Activated naive CD4-positive, alpha-beta T cell treated with anti-CD3 and anti-CD28 coated beads for 36 hours (primary cell): Measurements from ENCODE around the gene GEN1. TPM values are rescaled to one million over a fixed set of nuclear protein-coding genes. Genes with fewer than 3 reads are reported as not detected.
"Not testable (repeated sequence)": the region's sequence is repeated elsewhere in the genome, so short reads cannot be mapped to it uniquely, and the experiment has no call there.

Source experiments
- CTCF ChIA-PET: fragments of 350-600 bp; sonication (Branson Sonifier 250); formaldehyde crosslinking; loops from one replicate; lab custom pipeline; 2021; ENCODE audit warnings: antibody characterized with exemption; lab: Charles Lee
- DNase-seq: peaks from one replicate; pipeline ENCODE4 v3.0.0-alpha.2; 2020
- H3K27ac Mint-ChIP-seq: one replicate; pipeline ENCODE4 v1.8.0; 2021; ENCODE audit warnings: mild to moderate bottlenecking, mixed read lengths
- H3K27me3 Mint-ChIP-seq: one replicate; pipeline ENCODE4 v1.8.0; 2021; ENCODE audit warnings: low read depth, mixed read lengths
- H3K36me3 Mint-ChIP-seq: one replicate; pipeline ENCODE4 v1.8.0; 2021; ENCODE audit warnings: low read depth, mixed read lengths
- H3K4me1 Mint-ChIP-seq: one replicate; pipeline ENCODE4 v1.8.0; 2021; ENCODE audit warnings: low read depth, mixed read lengths
- H3K4me3 Mint-ChIP-seq: one replicate; pipeline ENCODE4 v1.8.0; 2021; ENCODE audit warnings: mild to moderate bottlenecking, moderate library complexity, mixed read lengths
- H3K9me3 Mint-ChIP-seq: one replicate; pipeline ENCODE4 v1.8.0; 2021; ENCODE audit warnings: mixed read lengths
- intact Hi-C: fragments of 100-400 bp; cut with micrococcal nuclease; formaldehyde crosslinking; loops from one replicate; pipeline ENCODE4 v1.15.1; 2023
- total RNA-seq, 2 experiments: library from RNA; stranded (reverse); gene quantifications; one replicate each; pipeline ENCODE4 v1.2.3, GENCODE V29; 2021

The GEN1 gene
- total RNA-seq, 2 experiments from 2014 or later: 13.4 to 15.5 TPM

DNA sequence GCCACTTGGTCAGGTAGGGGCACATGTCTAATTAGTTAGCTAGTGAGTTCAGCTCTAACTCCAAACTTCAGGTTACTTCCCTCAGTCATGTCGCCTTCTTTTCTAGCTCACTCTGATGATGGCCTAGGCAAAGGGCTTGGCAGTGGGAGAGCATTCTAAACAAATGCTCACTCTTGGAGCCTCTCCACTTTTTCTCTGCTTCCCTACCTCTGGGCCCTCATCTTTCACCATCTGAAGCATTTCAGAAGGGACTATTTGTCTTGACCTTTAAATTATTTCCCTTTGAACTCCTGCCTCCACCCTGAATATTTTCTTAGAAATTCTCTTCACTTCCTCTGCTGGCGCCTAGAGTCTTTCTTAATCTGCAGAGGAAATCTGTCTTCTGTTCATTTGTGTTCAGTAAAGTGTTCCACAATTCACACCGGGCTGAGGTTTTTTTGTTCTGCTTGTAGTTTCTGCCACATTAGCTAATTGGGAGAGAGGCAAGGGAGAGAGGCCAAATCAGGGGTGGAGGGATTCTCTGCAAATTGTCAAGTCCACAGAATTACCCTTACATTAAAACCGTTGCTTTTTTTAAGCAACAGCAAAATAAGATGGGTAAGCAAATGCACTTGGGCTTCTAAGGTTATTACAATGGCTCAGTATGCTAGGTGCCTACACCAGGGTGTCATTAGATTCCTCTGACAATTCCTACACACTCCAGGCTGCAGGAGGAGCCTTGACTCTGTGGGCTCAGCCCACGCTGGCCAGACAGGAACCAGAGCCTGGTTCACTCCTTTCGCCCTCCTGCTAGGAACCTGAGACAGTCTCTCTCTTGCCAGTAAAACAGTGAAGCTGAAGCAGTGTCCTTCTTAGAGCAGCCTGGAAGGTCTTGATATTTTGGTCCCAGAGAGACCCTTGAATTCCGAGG, 67.9 kb downstream of the GEN1 start:
- no peaks in the 10 kb centered on the region for H3K9me3 Mint-ChIP-seq
- peaks cover 19% of the 10 kb centered on the region for H3K27me3 Mint-ChIP-seq
- no peaks in the 10 kb centered on the region for H3K36me3 Mint-ChIP-seq
- intact Hi-C loops: no loop called here
- CTCF ChIA-PET: interaction anchor here (2.0 kb wide), 1 partner anchor 11 kb away, joined by 4 read pairs; no protein-coding TSS in a partner anchor
- no peak overlapping the region for H3K27ac Mint-ChIP-seq
- H3K4me3 Mint-ChIP-seq: no peak overlapping the region
- no peak for DNase-seq
- peaks cover 3% of the 10 kb centered on the region for H3K4me1 Mint-ChIP-seq

DNA sequence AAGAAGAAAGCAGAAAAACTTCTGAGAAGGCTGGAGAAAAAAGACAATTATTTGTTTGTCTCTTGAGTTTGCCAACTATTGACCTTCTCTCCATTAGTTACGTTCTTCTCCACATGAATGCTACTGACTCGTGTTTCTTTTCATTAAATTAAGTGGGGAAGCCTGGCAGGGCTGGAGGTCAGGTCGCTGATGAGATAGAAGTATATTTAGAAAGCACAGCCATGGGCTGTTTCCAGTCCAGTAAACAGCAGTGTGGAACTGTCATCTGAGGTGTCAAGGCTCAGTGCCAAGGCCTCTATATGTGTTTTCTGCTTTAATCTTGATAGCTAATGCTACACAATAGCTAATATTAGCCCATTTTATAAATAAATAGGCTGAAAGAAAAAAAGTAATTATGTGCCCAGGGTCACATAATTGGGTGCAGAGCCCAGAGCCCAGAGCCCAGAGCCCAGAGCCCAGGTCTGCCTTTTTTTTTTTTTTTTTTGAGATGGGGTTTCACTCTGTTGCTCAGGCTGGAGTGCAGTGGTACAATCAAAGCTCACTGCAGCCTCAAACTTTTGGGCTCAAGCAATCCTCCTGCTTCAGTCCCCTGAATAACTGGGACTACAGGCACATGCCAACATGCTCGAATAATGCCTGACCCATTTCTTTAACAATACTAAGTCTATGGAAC, 68.6 kb downstream of the GEN1 start:
- intact Hi-C loops: no loop called here
- CTCF ChIA-PET: interaction anchor here (2.0 kb wide), 1 partner anchor 10 kb away, joined by 4 read pairs; no protein-coding TSS in a partner anchor
- no peak for DNase-seq
- H3K9me3 Mint-ChIP-seq: no peaks in the 10 kb centered on the region
- H3K36me3 Mint-ChIP-seq: no peaks in the 10 kb centered on the region
- peaks cover 3% of the 10 kb centered on the region for H3K4me1 Mint-ChIP-seq
- peaks cover 17% of the 10 kb centered on the region for H3K27me3 Mint-ChIP-seq
- H3K27ac Mint-ChIP-seq: no peak overlapping the region
- no peak overlapping the region for H3K4me3 Mint-ChIP-seq

DNA sequence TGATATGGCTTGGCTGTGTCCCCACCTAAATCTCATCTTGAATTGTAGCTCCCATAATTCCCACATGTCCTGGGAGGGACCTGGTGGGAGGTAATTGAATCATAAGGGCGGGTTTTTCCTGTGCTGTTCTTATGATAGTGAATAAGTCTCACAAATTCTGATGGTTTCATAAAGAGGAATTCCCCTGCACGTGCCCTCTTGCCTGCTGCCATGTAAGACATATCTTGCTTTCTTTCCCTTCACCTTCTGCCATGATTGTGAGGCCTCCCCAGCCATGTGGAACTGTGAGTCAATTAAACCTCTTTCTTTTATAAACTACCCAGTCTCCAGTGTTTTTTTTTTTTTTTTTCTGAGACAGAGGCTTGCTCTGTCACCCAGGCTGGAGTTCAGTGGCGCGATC, 69.7 kb downstream of the GEN1 start:
- H3K9me3 Mint-ChIP-seq, H3K36me3 Mint-ChIP-seq, DNase-seq, intact Hi-C loops, H3K4me1 Mint-ChIP-seq, H3K4me3 Mint-ChIP-seq, H3K27ac Mint-ChIP-seq: not testable (repeated sequence)
- CTCF ChIA-PET: interaction anchor here (2.0 kb wide), 1 partner anchor 9 kb away, joined by 4 read pairs; no protein-coding TSS in a partner anchor
- peaks cover 20% of the 10 kb centered on the region for H3K27me3 Mint-ChIP-seq

DNA sequence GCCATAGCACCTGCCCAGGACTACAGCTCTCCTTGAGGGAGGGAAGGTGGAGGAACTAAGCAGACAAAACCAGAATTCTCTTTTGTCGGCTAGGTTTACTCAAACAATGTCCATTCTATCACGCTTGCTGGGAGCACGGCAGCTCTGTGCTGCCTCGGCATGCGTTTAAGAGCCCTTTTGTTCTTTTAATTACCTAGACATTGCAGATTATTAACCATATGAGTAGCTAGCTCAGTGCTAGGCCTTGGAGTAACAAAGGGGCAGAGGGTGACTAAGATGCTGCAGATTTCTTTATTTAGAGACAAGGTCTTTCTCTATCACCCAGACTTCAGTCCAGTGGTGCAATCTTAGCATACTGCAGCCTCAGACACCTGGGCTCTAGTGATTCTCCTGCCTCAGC, 73.4 kb downstream of the GEN1 start:
- H3K36me3 Mint-ChIP-seq: no peaks in the 10 kb centered on the region
- no peak overlapping the region for H3K27ac Mint-ChIP-seq
- H3K27me3 Mint-ChIP-seq: peaks cover 33% of the 10 kb centered on the region
- CTCF ChIA-PET: no interaction called here
- no peak for DNase-seq
- peaks cover 3% of the 10 kb centered on the region for H3K4me1 Mint-ChIP-seq
- no peaks in the 10 kb centered on the region for H3K9me3 Mint-ChIP-seq
- intact Hi-C loops: no loop called here
- no peak overlapping the region for H3K4me3 Mint-ChIP-seq

DNA sequence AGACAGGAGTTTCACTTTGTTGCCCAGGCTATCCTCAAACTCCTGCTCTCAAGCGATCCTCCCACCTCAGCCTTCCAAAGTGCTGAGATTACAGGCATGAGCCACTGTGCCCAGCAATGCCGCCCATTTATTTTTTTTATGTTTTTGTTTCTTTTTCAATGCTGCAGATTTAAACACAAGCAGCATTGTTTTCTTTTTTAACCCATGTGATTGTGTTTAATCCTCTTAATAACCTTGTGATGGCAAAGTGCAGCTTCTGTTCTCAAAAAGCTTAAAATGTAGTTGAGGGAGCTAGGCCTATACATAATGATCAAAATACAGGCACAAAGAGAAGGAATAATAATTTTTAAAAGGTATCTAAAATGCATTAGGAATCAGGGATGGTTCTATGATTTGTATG, 73.8 kb downstream of the GEN1 start:
- CTCF ChIA-PET: no interaction called here
- Mint-ChIP-seq H3K4me3 (no peak overlapping the region), H3K27me3 (peaks cover 33% of the 10 kb centered on the region), H3K27ac (no peak overlapping the region), H3K36me3 (no peaks in the 10 kb centered on the region), H3K9me3 (no peaks in the 10 kb centered on the region), H3K4me1 (peaks cover 3% of the 10 kb centered on the region)
- DNase-seq: no peak
- intact Hi-C loops: no loop called here

DNA sequence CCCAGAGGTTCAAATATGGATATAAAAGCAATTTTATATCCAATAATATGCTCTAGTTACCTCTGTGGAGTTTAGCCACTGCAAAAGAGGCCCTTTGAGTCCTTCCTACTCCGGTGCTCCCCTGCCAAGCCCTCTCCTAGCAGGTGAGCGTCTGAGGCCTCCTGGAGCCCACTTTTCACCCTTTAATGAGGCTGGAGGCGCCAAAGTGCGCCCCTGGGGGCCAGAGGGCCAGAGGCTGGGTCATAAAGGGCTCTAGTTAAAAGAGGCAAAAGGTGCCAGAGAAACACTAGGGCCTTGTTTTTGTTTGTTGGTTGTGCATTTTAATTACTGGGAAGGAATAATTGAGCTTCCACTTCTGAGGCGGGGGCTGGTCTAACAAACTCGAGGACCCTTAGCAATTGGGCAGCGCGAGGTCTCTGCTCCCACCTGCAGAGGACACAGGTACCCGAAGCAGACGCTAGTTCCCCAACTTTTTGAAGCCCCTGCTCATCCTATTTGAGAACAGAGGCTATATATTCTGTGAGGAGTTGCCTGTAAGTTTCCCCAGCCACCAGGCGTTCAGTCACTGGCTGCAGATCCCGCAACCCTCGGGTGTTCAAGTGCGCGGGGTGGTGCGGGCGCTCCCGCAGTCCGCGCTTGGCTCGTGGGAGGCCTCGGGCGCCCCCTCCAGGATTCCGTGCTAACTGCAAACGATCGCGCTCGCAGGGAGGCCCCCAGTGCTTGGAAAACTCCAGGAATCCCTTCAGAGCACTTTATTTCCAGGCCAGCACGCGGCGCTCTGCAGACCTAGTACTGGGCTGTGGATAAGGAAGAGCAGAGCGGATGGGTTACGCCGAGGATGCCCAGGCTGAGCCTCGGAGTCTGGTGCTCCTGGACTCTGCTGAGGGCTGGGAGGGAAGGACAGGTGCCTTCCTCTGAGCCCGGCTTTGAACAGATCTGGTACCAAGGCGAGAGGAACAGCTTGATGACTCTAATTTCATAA, 76.4 kb downstream of the GEN1 start:
- peak; percentile 64 for DNase-seq
- H3K27me3 Mint-ChIP-seq: peaks cover 31% of the 10 kb centered on the region
- CTCF ChIA-PET: interaction anchor here (0.6 to 1.5 kb wide), 8 partner anchors 15 to 184 kb away, joined by 3 to 7 read pairs (median 4); no protein-coding TSS in a partner anchor
- H3K4me3 Mint-ChIP-seq: no peak overlapping the region
- H3K4me1 Mint-ChIP-seq: peaks cover 3% of the 10 kb centered on the region
- no peak overlapping the region for H3K27ac Mint-ChIP-seq
- H3K9me3 Mint-ChIP-seq: no peaks in the 10 kb centered on the region
- H3K36me3 Mint-ChIP-seq: no peaks in the 10 kb centered on the region
- intact Hi-C loops: loop anchor here (1.0 kb wide), 2 partner anchors 111 to 184 kb away; no protein-coding TSS in a partner anchor

DNA sequence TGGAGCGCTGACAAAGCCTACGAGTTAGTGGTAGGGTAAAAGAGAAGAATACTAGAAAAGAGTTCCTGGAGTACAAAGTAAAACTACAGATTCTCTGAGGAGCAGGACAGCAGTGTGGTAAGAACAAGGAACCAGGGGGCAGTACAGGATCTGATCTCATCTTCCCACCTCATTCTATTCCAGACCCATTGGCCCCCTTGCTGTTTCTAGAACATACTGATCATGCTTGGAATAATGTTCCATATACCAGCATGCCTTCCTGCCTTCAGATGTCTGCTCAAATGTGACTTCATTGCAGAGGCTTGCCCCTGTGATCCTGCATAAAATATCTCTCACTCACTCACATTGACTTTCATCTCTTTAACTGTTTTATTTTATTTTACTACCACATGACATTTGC, 81.6 kb downstream of the GEN1 start:
- Mint-ChIP-seq H3K9me3 (no peaks in the 10 kb centered on the region), H3K27ac (no peak overlapping the region), H3K27me3 (peaks cover 17% of the 10 kb centered on the region), H3K4me1 (peaks cover 3% of the 10 kb centered on the region), H3K36me3 (no peaks in the 10 kb centered on the region), H3K4me3 (no peak overlapping the region)
- intact Hi-C loops: no loop called here
- DNase-seq: no peak
- CTCF ChIA-PET: interaction anchor here (0.9 kb wide), 1 partner anchor 345 kb away, joined by 4 read pairs; no protein-coding TSS in a partner anchor

Other genes with a start within 250 kb of the GEN1 start
- not detected for gene RAD51AP2, start 235.7 kb upstream of the GEN1 start, total RNA-seq
- not detected for gene VSNL1, start 213.4 kb upstream of the GEN1 start, total RNA-seq
- 10 to 100 TPM; 21.6 to 22.8 TPM for gene SMC6, start 328 bp upstream of the GEN1 start, total RNA-seq
- not detected for gene MSGN1, start 62.3 kb downstream of the GEN1 start, total RNA-seq
- gene KCNS3, start 124.5 kb downstream of the GEN1 start, total RNA-seq: under 1 TPM; 0.14 to 0.22 TPM